GOT3 (cell line): Measurements from ENCODE around the gene NR6A1.

Experiments used
- DNase-seq: peaks from one replicate; lab custom pipeline; 2025; ENCODE audit warnings: mixed read lengths; lab: John Stamatoyannopoulos, UW

Gene NR6A1

GRCh38 chr9:124526174-124526573, 244.9 kb downstream of the NR6A1 start:
- DNase-seq: no peak

- DNase-seq: no peak
These were observed 248.7 kb downstream of the NR6A1 start for GRCh38 chr9:124522121-124523098.

- no peak for DNase-seq
These were observed 250.0 kb downstream of the NR6A1 start for GRCh38 chr9:124521142-124521541.

- no peak for DNase-seq
These were observed 250.9 kb downstream of the NR6A1 start for GRCh38 chr9:124520206-124520596.

GRCh38 chr9:124518116-124518515, 253.0 kb downstream of the NR6A1 start:
- DNase-seq: no peak

GRCh38 chr9:124517600-124517999, 253.5 kb downstream of the NR6A1 start:
- DNase-seq: no peak

GRCh38 chr9:124514874-124515273, 256.2 kb downstream of the NR6A1 start:
- DNase-seq: no peak

GRCh38 chr9:124514125-124514524, 257.0 kb downstream of the NR6A1 start:
- DNase-seq: no peak

GRCh38 chr9:124513376-124513994, 257.6 kb downstream of the NR6A1 start:
- no peak for DNase-seq

GRCh38 chr9:124512806-124513204, 258.3 kb downstream of the NR6A1 start:
- no peak for DNase-seq

- DNase-seq: no peak
These were observed 259.0 kb downstream of the NR6A1 start for GRCh38 chr9:124511891-124512805.

- DNase-seq: no peak
These were observed 259.7 kb downstream of the NR6A1 start for GRCh38 chr9:124511426-124511840.

GRCh38 chr9:124510650-124511425, 260.3 kb downstream of the NR6A1 start:
- DNase-seq: no peak

- no peak for DNase-seq
These were observed 263.2 kb downstream of the NR6A1 start for GRCh38 chr9:124507880-124508423.

- DNase-seq: no peak
These were observed 263.9 kb downstream of the NR6A1 start, which contains the start of gene NR5A1 for GRCh38 chr9:124506931-124507879. Gene NR5A1 (minus strand): TSS chr9:124507399. CDS start chr9:124503395, 4,004 bp downstream.

- DNase-seq: no peak
These were observed 264.7 kb downstream of the NR6A1 start for GRCh38 chr9:124506433-124506832.

- DNase-seq: no peak
These were observed 265.2 kb downstream of the NR6A1 start for GRCh38 chr9:124505901-124506346.

GRCh38 chr9:124505006-124505900, 265.9 kb downstream of the NR6A1 start:
- no peak for DNase-seq
